HG02943 (cell line): Measurements from ENCODE around the gene SLC2A10.

ENCODE experiments used
- ATAC-seq: cut with Tn5 transposase; IDR thresholded peaks from one replicate; pipeline ENCODE4 v1.9.1; 2021; ENCODE audit warnings: mild to moderate bottlenecking, low read depth, moderate library complexity; ENCODE audit not compliant: unreplicated experiment

SLC2A10 gene

GRCh38 chr20:46758929-46759669 lies 49.6 kb downstream of the SLC2A10 start:
- ATAC-seq = no peak

- ATAC-seq = no peak
Measured at GRCh38 chr20:46761566-46761965, 52.1 kb downstream of the SLC2A10 start.

- ATAC-seq = no peak
Measured at GRCh38 chr20:46764068-46764467, 54.6 kb downstream of the SLC2A10 start.

- no peak for ATAC-seq
Measured at GRCh38 chr20:46765506-46766120, 56.2 kb downstream of the SLC2A10 start.

- no peak for ATAC-seq
Measured at GRCh38 chr20:46767127-46767761, 57.8 kb downstream of the SLC2A10 start.

- no peak for ATAC-seq
Measured at GRCh38 chr20:46770330-46771194, 61.1 kb downstream of the SLC2A10 start.

- no peak for ATAC-seq
Measured at GRCh38 chr20:46771195-46771588, 61.7 kb downstream of the SLC2A10 start.

GRCh38 chr20:46772901-46773300 lies 63.5 kb downstream of the SLC2A10 start:
- ATAC-seq = no peak

- no peak for ATAC-seq
Measured at GRCh38 chr20:46773680-46774079, 64.2 kb downstream of the SLC2A10 start.

- ATAC-seq = no peak
Measured at GRCh38 chr20:46774236-46774635, 64.8 kb downstream of the SLC2A10 start.

GRCh38 chr20:46774943-46775560 lies 65.6 kb downstream of the SLC2A10 start:
- no peak for ATAC-seq

GRCh38 chr20:46775806-46776205 lies 66.4 kb downstream of the SLC2A10 start:
- ATAC-seq = no peak

GRCh38 chr20:46777331-46777730 lies 67.9 kb downstream of the SLC2A10 start:
- ATAC-seq = no peak

GRCh38 chr20:46779831-46780230 lies 70.4 kb downstream of the SLC2A10 start:
- no peak for ATAC-seq

- no peak for ATAC-seq
Measured at GRCh38 chr20:46784436-46785127, 75.1 kb downstream of the SLC2A10 start.
